HCT116 (cell line): ENCODE results near the gene ALPP.

Experiments
- CTCF ChIP-seq, 3 experiments: fragments of 200-600 bp in 1 of 3; sonication (generic) in 1 of 3; IDR thresholded peaks in 2 of 3; conservative IDR thresholded peaks in 1 of 3; 2 replicates each; pipeline ENCODE4 v1.5.1; 2012 to 2017; ENCODE audit warnings: low read depth in 2 of 3, low read length in 2 of 3, antibody characterized with exemption in 1 of 3, borderline replicate concordance in 1 of 3, control low read depth in 1 of 3, mild to moderate bottlenecking in 1 of 3, mixed read lengths in 1 of 3, mixed run types in 1 of 3, moderate library complexity in 1 of 3; ENCODE audit not compliant: insufficient read depth in 1 of 3
- ELF1 ChIP-seq: IDR thresholded peaks from 2 replicates; pipeline ENCODE4 v1.6.1; 2012; ENCODE audit warnings: low read depth, borderline replicate concordance
- EZH2 ChIP-seq: fragments of 200-600 bp; sonication (generic); IDR thresholded peaks from 2 replicates; pipeline ENCODE4 v1.6.1; 2017; ENCODE audit warnings: antibody characterized with exemption, mixed run types
- EZH2phosphoT487 ChIP-seq: fragments of 200-600 bp; IDR thresholded peaks from 2 replicates; pipeline ENCODE4 v1.6.1; 2018; ENCODE audit warnings: antibody characterized with exemption, borderline replicate concordance
- JUND ChIP-seq: IDR thresholded peaks from 2 replicates; pipeline ENCODE4 v1.6.1; 2012
- POLR2A ChIP-seq: IDR thresholded peaks from 2 replicates; pipeline ENCODE4 v1.7.0; 2011; ENCODE audit warnings: borderline replicate concordance; ENCODE audit not compliant: insufficient read depth, insufficient read length; ENCODE audit errors: extremely low read depth
- POLR2AphosphoS5 ChIP-seq: IDR thresholded peaks from 2 replicates; pipeline ENCODE4 v1.6.1; 2011; ENCODE audit warnings: mild to moderate bottlenecking, low read depth, low read length, moderate library complexity
- REST ChIP-seq: IDR thresholded peaks from 2 replicates; pipeline ENCODE4 v1.6.1; 2012; ENCODE audit warnings: low read depth
- SIN3A ChIP-seq: IDR thresholded peaks from 2 replicates; pipeline ENCODE4 v1.6.1; 2012; ENCODE audit warnings: low read depth
- SP1 ChIP-seq: IDR thresholded peaks from 2 replicates; pipeline ENCODE4 v1.6.1; 2012; ENCODE audit warnings: low read depth
- ZBTB33 ChIP-seq: IDR thresholded peaks from 2 replicates; pipeline ENCODE4 v1.6.1; 2011; ENCODE audit warnings: mild to moderate bottlenecking, low read length, moderate library complexity; ENCODE audit not compliant: insufficient replicate concordance; ENCODE audit errors: extremely low read depth
- ZFX ChIP-seq: fragments of 450-650 bp; IDR thresholded peaks from 2 replicates; pipeline ENCODE4 v1.6.1; 2017

GRCh38 chr2:232347369-232347768 is 31.2 kb upstream of the ALPP start:
- TF ChIP-seq JUND, result no peak
- TF ChIP-seq CTCF (IDR thresholded peaks at IDR 0.05 in 2 of 3, conservative IDR thresholded peaks at IDR 0.05 in 1 of 3; ENCODE audit: borderline replicate concordance in 1 of 3, insufficient read depth in 1 of 3, low read depth in 2 of 3, low read length in 2 of 3), result no peak
- TF ChIP-seq POLR2A, result no peak
- no peak for TF ChIP-seq EZH2
- TF ChIP-seq REST, result no peak
- no peak for TF ChIP-seq SP1
- no peak for TF ChIP-seq POLR2AphosphoS5
- TF ChIP-seq ZBTB33, result no peak
- TF ChIP-seq EZH2phosphoT487, result no peak
- TF ChIP-seq ZFX, result no peak
- no peak for TF ChIP-seq SIN3A
- no peak for TF ChIP-seq ELF1
